ENCODE data around the gene PLIN4.

DNA sequence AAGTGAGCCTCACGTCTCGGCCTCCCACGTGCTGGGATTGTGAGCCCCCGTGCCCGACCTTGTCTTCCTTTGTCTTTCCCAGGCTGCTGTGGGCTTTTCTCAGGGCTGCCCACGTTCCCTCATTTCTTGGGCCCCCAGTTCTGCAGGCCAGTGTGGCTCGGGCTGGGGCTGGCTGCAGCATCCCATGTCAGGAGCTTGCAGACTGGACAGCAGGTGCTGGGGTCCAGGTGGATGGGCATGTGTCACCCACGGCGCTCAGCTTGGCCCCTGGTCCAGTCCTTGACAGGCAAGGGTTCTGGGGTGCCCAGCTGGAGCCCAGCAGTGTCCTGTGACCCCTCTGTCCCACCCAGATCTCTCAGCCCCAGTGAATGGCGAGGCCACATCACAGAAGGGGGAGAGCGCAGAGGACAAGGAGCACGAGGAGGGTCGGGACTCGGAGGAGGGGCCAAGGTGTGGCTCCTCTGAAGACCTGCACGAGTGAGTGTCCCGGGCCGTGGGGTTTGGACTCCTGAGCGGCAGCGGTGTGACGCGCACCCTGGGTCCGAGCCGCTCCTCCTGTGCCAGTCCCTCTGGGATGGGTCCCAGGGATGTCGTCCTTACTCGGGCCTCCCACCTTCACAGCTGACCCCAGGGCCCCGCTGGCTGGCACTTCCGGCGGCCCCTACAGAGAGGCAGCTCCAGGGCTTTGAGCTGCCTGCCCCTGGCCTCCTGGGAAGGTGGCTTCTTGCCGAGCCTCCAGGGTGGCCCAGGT lies 17.3 kb downstream of the PLIN4 start:
- TF ChIP-seq, protein P1, sequence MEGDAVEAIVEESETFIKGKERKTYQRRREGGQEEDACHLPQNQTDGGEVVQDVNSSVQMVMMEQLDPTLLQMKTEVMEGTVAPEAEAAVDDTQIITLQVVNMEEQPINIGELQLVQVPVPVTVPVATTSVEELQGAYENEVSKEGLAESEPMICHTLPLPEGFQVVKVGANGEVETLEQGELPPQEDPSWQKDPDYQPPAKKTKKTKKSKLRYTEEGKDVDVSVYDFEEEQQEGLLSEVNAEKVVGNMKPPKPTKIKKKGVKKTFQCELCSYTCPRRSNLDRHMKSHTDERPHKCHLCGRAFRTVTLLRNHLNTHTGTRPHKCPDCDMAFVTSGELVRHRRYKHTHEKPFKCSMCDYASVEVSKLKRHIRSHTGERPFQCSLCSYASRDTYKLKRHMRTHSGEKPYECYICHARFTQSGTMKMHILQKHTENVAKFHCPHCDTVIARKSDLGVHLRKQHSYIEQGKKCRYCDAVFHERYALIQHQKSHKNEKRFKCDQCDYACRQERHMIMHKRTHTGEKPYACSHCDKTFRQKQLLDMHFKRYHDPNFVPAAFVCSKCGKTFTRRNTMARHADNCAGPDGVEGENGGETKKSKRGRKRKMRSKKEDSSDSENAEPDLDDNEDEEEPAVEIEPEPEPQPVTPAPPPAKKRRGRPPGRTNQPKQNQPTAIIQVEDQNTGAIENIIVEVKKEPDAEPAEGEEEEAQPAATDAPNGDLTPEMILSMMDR (IDR thresholded peaks at IDR 0.05) = no peak
- TF ChIP-seq POLR2A (IDR thresholded peaks at IDR 0.05) (no peak), POLR2AphosphoS5 (IDR thresholded peaks at IDR 0.05) (no peak), EP300 (IDR thresholded peaks at IDR 0.05) (no peak)

All from stomach (tissue), 4 donors.